Upper lobe of right lung (tissue), 1 donor: ENCODE data around the gene IRF4. TPM values are rescaled to one million over a fixed set of nuclear protein-coding genes. Genes with fewer than 3 reads are reported as not detected.

Experiments used
- ATAC-seq: fragments of 200-7000 bp; cut with Tn5 transposase; one replicate; pipeline ENCODE4 v1.9.1; 2020; ENCODE audit warnings: mild to moderate bottlenecking, moderate library complexity
- DNase-seq: peaks from one replicate; pipeline ENCODE4 v3.0.0-alpha.2; 2020
- H3K27ac ChIP-seq: fragments of 200-600 bp; one replicate; pipeline ENCODE4 v1.8.0; 2022
- H3K27me3 ChIP-seq: fragments of 200-600 bp; one replicate; pipeline ENCODE4 v1.8.0; 2022; ENCODE audit warnings: mild to moderate bottlenecking
- H3K36me3 ChIP-seq: fragments of 200-600 bp; one replicate; pipeline ENCODE4 v1.8.0; 2022
- H3K4me1 ChIP-seq: fragments of 200-600 bp; one replicate; pipeline ENCODE4 v1.8.0; 2022
- H3K4me3 ChIP-seq: fragments of 200-600 bp; one replicate; pipeline ENCODE4 v1.8.0; 2022; ENCODE audit warnings: mild to moderate bottlenecking
- H3K9me3 ChIP-seq: fragments of 200-600 bp; one replicate; pipeline ENCODE4 v1.8.0; 2022
- intact Hi-C: fragments of 100-400 bp; cut with DNase I; formaldehyde crosslinking; loops from one replicate; pipeline ENCODE4 v1.11.0; 2022
- total RNA-seq: library from RNA; stranded (reverse); fragmentation: NEBNext Ultra II Directional; extraction: Animal tissue kit (Norgen Biotek cat#: 25700); gene quantifications from one replicate; pipeline ENCODE4 v1.2.1, GENCODE V29; 2021
- TF ChIP-seq, protein P1 (sequence below): fragments of 200-600 bp; IDR thresholded peaks from one replicate; pipeline ENCODE4 v1.8.0; 2022; ENCODE audit warnings: antibody characterized with exemption
- donor health status: DM: no; HTN: yes; CAD: no; lungs with severe emphysema.

Gene IRF4
- total RNA-seq, 1 donor from 2014 or later: 3.7 TPM

DNA sequence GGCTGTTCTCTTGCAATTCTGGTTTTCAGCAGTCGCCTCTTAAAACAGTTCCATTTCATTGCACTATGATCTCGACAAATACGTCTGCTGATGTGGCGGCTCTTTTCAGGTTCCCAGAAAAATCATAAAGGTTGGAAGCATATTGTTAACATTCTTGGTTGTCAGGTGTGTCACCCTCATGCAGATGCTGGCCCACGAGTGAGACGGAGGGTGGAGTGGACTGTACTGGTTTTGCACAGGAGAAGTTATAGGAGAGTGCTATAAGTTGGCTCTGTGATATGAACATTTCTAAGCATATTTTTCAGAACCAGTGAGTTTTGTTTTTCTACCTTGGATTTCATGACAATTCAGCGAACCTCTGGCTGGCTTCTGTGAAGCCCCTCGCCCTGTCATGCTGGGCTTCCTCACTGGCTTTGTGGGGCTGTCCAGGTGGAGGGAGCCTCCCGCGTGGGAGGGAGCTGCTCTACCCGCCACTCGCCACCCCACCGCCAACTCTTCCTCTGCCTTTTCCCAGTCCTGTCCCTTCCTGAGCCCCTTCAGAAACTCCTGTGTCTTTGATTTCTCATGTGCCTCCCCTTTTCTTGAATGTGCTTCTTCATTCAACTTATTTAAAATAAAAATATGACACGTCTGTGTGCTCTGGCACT, 10.6 kb downstream of the IRF4 start:
- H3K4me3 ChIP-seq: no peak overlapping the region
- intact Hi-C loops: no loop called here

DNA sequence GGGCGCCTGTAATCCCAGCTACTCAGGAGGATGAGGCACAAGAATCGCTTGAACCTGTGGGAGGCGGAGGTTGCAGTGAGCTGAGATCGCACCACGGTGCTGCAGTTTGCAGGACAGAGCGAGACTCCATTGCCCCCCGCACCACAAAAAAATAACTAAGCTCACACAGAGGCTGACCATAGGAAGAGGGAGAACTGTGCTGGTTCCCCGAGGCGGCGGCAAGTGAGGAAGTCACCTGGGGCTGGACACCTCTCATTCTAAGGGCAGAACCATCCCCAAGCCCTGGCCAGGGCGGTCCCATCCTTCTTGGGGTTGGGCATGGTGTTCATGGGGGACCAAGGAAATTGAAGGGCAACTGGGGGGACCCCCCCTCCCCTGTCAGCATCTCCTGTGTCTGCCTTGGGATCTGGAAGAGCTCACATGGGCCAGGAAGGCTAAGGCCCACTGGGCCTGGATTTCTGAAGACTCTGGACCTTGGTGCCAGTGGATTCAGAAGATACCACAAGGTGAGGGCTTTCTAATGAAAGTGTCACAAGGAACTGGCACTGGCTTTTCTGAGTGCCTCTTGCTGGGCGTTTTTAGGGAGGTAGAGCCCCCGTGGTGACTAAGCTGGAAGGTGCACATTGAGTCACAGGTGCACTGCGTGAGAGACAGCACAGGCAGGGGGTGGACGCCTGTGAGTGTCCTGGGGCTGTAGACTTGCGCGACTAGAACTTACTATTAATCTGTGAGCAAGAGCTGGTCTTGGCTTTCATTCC, 11.5 kb downstream of the IRF4 start:
- no peaks in the 10 kb centered on the region for H3K36me3 ChIP-seq
- intact Hi-C loops: no loop called here

More for the DNA sequence above, 10.6 kb downstream of the IRF4 start:
- ATAC-seq: no peak
- Histone ChIP-seq H3K9me3 (no peaks in the 10 kb centered on the region), H3K27me3 (peaks cover 3% of the 10 kb centered on the region), H3K36me3 (no peaks in the 10 kb centered on the region), H3K4me1 (no peaks in the 10 kb centered on the region), H3K27ac (no peak overlapping the region)
- no peak for DNase-seq
- TF ChIP-seq, protein P1, sequence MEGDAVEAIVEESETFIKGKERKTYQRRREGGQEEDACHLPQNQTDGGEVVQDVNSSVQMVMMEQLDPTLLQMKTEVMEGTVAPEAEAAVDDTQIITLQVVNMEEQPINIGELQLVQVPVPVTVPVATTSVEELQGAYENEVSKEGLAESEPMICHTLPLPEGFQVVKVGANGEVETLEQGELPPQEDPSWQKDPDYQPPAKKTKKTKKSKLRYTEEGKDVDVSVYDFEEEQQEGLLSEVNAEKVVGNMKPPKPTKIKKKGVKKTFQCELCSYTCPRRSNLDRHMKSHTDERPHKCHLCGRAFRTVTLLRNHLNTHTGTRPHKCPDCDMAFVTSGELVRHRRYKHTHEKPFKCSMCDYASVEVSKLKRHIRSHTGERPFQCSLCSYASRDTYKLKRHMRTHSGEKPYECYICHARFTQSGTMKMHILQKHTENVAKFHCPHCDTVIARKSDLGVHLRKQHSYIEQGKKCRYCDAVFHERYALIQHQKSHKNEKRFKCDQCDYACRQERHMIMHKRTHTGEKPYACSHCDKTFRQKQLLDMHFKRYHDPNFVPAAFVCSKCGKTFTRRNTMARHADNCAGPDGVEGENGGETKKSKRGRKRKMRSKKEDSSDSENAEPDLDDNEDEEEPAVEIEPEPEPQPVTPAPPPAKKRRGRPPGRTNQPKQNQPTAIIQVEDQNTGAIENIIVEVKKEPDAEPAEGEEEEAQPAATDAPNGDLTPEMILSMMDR: no peak

GRCh38 chr6:403659-404655, 12.4 kb downstream of the IRF4 start:
- intact Hi-C loops: no loop called here
- Histone ChIP-seq H3K27me3 (no peaks in the 10 kb centered on the region), H3K36me3 (no peaks in the 10 kb centered on the region), H3K4me3 (no peak overlapping the region), H3K4me1 (peaks cover 8% of the 10 kb centered on the region), H3K9me3 (no peaks in the 10 kb centered on the region), H3K27ac (no peak overlapping the region)
- no peak for DNase-seq
- ATAC-seq: no peak
- TF ChIP-seq, protein P1: no peak

More for the DNA sequence above, 11.5 kb downstream of the IRF4 start:
- H3K27ac ChIP-seq: no peak overlapping the region
- DNase-seq (no peak), ATAC-seq (no peak)
- H3K9me3 ChIP-seq: no peaks in the 10 kb centered on the region
- H3K4me3 ChIP-seq: no peak overlapping the region
- peaks cover under 1% of the 10 kb centered on the region for H3K4me1 ChIP-seq
- H3K27me3 ChIP-seq: peaks cover 3% of the 10 kb centered on the region
- TF ChIP-seq, protein P1: no peak

GRCh38 chr6:404685-405423, 13.3 kb downstream of the IRF4 start:
- Histone ChIP-seq H3K4me1 (peaks cover 13% of the 10 kb centered on the region), H3K4me3 (no peak overlapping the region), H3K36me3 (no peaks in the 10 kb centered on the region), H3K27ac (no peak overlapping the region), H3K9me3 (no peaks in the 10 kb centered on the region), H3K27me3 (no peaks in the 10 kb centered on the region)
- intact Hi-C loops: no loop called here
- DNase-seq: no peak
- TF ChIP-seq, protein P1: no peak
- ATAC-seq: no peak

DNA sequence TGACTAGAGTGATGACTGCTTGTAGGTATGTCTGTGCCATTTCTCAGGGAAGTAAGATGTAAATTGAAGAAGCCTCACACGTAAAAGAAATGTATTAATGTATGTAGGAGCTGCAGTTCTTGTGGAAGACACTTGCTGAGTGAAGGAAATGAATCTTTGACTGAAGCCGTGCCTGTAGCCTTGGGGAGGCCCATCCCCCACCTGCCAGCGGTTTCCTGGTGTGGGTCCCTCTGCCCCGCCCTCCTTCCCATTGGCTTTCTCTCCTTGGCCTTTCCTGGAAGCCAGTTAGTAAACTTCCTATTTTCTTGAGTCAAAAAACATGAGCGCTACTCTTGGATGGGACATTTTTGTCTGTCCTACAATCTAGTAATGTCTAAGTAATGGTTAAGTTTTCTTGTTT, 16.6 kb downstream of the IRF4 start:
- Histone ChIP-seq H3K27ac (peak overlapping the region; percentile 49), H3K9me3 (no peaks in the 10 kb centered on the region), H3K4me3 (no peak overlapping the region), H3K36me3 (no peaks in the 10 kb centered on the region), H3K27me3 (no peaks in the 10 kb centered on the region), H3K4me1 (peaks cover 13% of the 10 kb centered on the region)
- TF ChIP-seq, protein P1: no peak
- ATAC-seq (no peak), DNase-seq (no peak)
- intact Hi-C loops: no loop called here
